ENCODE results near the gene DAZ3.
"Not testable (repeated sequence)": the region's sequence is repeated elsewhere in the genome, so short reads cannot be mapped to it uniquely, and the experiment has no call there.

DAZ3 gene

GRCh38 chrY:24813293-24813692, at the start of gene DAZ3:
Gene DAZ3 (minus strand): TSS chrY:24813393. CDS start chrY:24813185, 208 bp downstream.
- DNase-seq (ENCODE audit: low spot score): not testable (repeated sequence)

GRCh38 chrY:24833619-24834018, 20.4 kb upstream of the DAZ3 start, which contains the start of gene DAZ4:
Gene DAZ4 (plus strand): TSS chrY:24833919. CDS start chrY:24834127, 208 bp downstream.
- DNase-seq (ENCODE audit: low spot score): not testable (repeated sequence)

GRCh38 chrY:24825069-24825468, 11.9 kb upstream of the DAZ3 start:
- DNase-seq (ENCODE audit: low spot score): not testable (repeated sequence)

- DNase-seq (ENCODE audit: low spot score): not testable (repeated sequence)
Observed at GRCh38 chrY:24824184-24824879, 11.1 kb upstream of the DAZ3 start.

GRCh38 chrY:24821836-24822235, 8.6 kb upstream of the DAZ3 start:
- not testable (repeated sequence) for DNase-seq (ENCODE audit: low spot score)
